Measurements from ENCODE around the gene DPP8. TPM values are rescaled to one million over a fixed set of nuclear protein-coding genes. Genes with fewer than 3 reads are reported as not detected.
A peak's percentile ranks its signal among the peaks of the same experiment; 100 is the strongest.

DPP8 gene
- total RNA-seq, 4 donors from 2014 or later: 22.2 to 58.3 (median 33.5) TPM

DNA sequence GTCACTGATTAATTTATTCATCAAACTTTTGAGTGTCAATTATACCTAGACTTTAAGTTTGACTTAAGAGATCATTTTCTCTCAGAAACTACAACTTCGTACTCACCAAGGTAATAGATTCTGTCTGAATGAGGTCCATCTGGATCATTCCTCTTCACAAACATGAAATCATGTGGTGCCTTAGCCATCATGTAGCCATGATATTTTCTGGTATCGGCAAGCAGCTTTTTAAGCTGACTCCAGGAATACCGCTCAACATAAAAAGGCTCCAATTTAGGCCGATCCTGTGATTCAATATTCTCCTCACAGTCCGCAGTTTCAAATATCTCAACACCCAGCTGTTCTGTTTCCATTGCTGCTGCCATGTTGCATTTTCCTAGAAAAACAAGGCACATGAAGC, 5.3 kb downstream of the DPP8 start:
- DNase-seq (ENCODE audit: low spot score in 2 of 2): no peak
- peaks cover 56% of the 10 kb centered on the region for H3K4me1 ChIP-seq
- H3K36me3 ChIP-seq: peaks cover 36% of the 10 kb centered on the region
- WGBS: 80% methylated on average over 5 of the region's 5 CpGs
- no peak for TF ChIP-seq EP300 (IDR thresholded peaks at IDR 0.05)
- TF ChIP-seq POLR2AphosphoS5 (IDR thresholded peaks at IDR 0.05): no peak
- no peak for TF ChIP-seq POLR2A (IDR thresholded peaks at IDR 0.05)
- TF ChIP-seq, protein P1, sequence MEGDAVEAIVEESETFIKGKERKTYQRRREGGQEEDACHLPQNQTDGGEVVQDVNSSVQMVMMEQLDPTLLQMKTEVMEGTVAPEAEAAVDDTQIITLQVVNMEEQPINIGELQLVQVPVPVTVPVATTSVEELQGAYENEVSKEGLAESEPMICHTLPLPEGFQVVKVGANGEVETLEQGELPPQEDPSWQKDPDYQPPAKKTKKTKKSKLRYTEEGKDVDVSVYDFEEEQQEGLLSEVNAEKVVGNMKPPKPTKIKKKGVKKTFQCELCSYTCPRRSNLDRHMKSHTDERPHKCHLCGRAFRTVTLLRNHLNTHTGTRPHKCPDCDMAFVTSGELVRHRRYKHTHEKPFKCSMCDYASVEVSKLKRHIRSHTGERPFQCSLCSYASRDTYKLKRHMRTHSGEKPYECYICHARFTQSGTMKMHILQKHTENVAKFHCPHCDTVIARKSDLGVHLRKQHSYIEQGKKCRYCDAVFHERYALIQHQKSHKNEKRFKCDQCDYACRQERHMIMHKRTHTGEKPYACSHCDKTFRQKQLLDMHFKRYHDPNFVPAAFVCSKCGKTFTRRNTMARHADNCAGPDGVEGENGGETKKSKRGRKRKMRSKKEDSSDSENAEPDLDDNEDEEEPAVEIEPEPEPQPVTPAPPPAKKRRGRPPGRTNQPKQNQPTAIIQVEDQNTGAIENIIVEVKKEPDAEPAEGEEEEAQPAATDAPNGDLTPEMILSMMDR (IDR thresholded peaks at IDR 0.05): no peak
- H3K27ac ChIP-seq: peak overlapping the region; percentile 41
- no peaks in the 10 kb centered on the region for H3K27me3 ChIP-seq
- peak overlapping the region; percentile 26 for H3K4me3 ChIP-seq
- no peaks in the 10 kb centered on the region for H3K9me3 ChIP-seq

GRCh38 chr15:65509321-65509720, 8.2 kb downstream of the DPP8 start:
- H3K4me1 ChIP-seq: peaks cover 31% of the 10 kb centered on the region
- peaks cover 49% of the 10 kb centered on the region for H3K36me3 ChIP-seq
- H3K27me3 ChIP-seq: no peaks in the 10 kb centered on the region
- H3K27ac ChIP-seq: no peak overlapping the region
- WGBS: 96% methylated on average over 2 of the region's 2 CpGs
- no peak for DNase-seq (ENCODE audit: low spot score in 2 of 2)
- no peak overlapping the region for H3K4me3 ChIP-seq
- TF ChIP-seq EP300 (IDR thresholded peaks at IDR 0.05): no peak
- TF ChIP-seq, protein P1 (IDR thresholded peaks at IDR 0.05): no peak
- TF ChIP-seq POLR2A (IDR thresholded peaks at IDR 0.05): no peak
- H3K9me3 ChIP-seq: no peaks in the 10 kb centered on the region

GRCh38 chr15:65494076-65494475, 23.4 kb downstream of the DPP8 start:
- Histone ChIP-seq H3K36me3 (peaks cover 64% of the 10 kb centered on the region), H3K4me1 (no peaks in the 10 kb centered on the region), H3K27me3 (no peaks in the 10 kb centered on the region), H3K27ac (no peak overlapping the region), H3K9me3 (no peaks in the 10 kb centered on the region), H3K4me3 (no peak overlapping the region)
- TF ChIP-seq EP300 (IDR thresholded peaks at IDR 0.05) (no peak), POLR2A (IDR thresholded peaks at IDR 0.05) (no peak), POLR2AphosphoS5 (IDR thresholded peaks at IDR 0.05) (no peak)
- TF ChIP-seq, protein P1 (IDR thresholded peaks at IDR 0.05): no peak
- WGBS: 90% methylated on average over 4 of the region's 4 CpGs
- DNase-seq (ENCODE audit: low spot score in 2 of 2): no peak

DNA sequence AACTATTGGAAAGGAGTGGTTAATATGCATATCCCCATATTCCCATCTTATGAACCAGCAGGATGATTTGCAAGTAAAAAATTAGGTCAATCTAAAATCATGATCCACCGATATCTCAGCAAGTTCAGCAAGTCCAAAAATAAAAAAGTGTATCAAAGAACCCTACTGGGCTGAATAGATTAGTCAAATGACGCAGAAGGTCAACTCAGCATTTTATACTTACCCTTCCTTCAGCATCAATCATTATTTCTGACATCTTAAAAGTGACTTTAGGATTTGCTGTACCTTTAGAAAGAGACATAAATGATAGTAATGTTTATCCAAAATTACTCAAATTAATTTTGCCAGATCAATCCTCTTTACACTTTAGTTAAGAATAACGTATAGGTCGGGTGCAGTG, 32.6 kb downstream of the DPP8 start:
- H3K27me3 ChIP-seq: no peaks in the 10 kb centered on the region
- no peaks in the 10 kb centered on the region for H3K9me3 ChIP-seq
- no peak overlapping the region for H3K4me3 ChIP-seq
- H3K36me3 ChIP-seq: peaks cover 88% of the 10 kb centered on the region
- H3K27ac ChIP-seq: no peak overlapping the region
- TF ChIP-seq POLR2AphosphoS5 (IDR thresholded peaks at IDR 0.05): no peak
- TF ChIP-seq POLR2A (IDR thresholded peaks at IDR 0.05): no peak
- TF ChIP-seq, protein P1 (IDR thresholded peaks at IDR 0.05): no peak
- 91% methylated on average over 4 of the region's 4 CpGs for WGBS
- no peak for DNase-seq (ENCODE audit: low spot score in 2 of 2)
- no peaks in the 10 kb centered on the region for H3K4me1 ChIP-seq

DNA sequence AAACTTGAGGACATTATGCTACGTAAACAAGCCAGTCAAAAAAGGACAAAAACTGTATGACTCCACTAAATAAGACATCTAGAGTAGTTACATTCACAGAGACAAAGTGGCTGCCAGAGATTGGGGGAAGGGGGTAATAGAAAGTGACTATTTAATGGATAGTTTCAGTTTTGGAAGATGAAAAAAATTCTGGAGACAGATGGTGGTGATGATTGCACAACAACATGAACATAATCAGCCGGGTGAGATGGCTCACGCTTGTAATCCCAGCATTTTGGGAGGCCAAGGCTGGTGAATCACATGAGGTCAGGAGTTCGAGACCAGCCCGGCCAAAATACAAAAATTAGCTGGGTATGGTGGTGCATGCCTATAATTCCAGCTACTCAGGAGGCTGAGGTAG, 40.6 kb downstream of the DPP8 start:
- WGBS: 66% methylated on average over 5 of the region's 5 CpGs
- no peak overlapping the region for H3K27ac ChIP-seq
- H3K4me1 ChIP-seq: no peaks in the 10 kb centered on the region
- peaks cover 82% of the 10 kb centered on the region for H3K36me3 ChIP-seq
- no peak for DNase-seq (ENCODE audit: low spot score in 2 of 2)
- H3K4me3 ChIP-seq: no peak overlapping the region
- no peaks in the 10 kb centered on the region for H3K9me3 ChIP-seq
- no peaks in the 10 kb centered on the region for H3K27me3 ChIP-seq
- TF ChIP-seq EP300 (IDR thresholded peaks at IDR 0.05): no peak
- TF ChIP-seq POLR2A (IDR thresholded peaks at IDR 0.05): no peak
- no peak for TF ChIP-seq POLR2AphosphoS5 (IDR thresholded peaks at IDR 0.05)
- TF ChIP-seq, protein P1 (IDR thresholded peaks at IDR 0.05): no peak

Measured in suprapubic skin (tissue), 4 donors.